Measurements from ENCODE around the gene RNF167.
A peak's percentile ranks its signal among the peaks of the same experiment; 100 is the strongest.

RNF167 gene

DNA sequence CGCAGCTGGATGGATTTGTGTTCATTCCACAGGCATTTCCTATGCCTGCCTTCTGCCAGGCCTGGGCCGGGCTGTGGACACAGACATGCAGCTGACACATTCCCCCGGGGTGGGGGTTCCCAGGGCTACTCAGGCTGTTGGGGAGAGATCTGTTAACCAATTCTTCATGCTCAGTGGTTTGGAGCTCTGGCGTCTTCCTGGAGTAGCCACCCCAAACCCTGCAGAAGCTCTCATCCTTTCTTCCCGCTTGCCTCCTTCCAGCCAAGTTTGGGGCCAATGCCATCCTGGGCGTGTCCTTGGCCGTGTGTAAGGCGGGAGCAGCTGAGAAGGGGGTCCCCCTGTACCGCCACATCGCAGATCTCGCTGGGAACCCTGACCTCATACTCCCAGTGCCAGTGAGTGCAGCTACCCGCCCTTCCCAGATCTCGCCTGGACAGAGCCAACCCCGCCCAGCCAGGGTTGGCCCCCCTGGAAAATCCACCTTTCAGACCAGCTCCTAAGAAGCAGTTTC, 13.4 kb downstream of the RNF167 start:
- no peak for DNase-seq (ENCODE audit: low read depth)

- no peak for DNase-seq (ENCODE audit: low read depth)
Observed at GRCh38 chr17:4955091-4955490, 15.0 kb downstream of the RNF167 start.

DNA sequence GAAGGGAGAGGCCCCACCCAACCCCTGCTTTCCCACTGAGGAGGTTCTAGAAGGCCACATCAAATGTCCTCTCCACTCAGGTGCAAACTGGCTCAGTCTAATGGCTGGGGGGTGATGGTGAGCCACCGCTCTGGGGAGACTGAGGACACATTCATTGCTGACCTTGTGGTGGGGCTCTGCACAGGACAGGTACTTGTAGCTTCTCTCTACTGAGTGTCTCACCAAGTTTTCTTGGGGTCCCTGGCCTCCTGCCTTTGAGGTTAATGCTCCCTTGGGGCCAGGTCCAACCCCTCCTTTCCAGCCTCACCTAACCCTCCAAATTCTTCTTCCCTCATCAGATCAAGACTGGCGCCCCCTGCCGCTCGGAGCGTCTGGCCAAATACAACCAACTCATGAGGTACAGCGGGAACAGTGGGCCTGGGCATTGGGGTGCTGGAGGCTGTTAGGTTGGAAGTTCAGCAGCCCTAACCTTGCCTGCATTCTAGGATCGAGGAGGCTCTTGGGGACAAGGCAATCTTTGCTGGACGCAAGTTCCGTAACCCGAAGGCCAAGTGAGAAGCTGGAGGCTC, 16.5 kb downstream of the RNF167 start:
- DNase-seq (ENCODE audit: low read depth): peak; percentile 23

DNA sequence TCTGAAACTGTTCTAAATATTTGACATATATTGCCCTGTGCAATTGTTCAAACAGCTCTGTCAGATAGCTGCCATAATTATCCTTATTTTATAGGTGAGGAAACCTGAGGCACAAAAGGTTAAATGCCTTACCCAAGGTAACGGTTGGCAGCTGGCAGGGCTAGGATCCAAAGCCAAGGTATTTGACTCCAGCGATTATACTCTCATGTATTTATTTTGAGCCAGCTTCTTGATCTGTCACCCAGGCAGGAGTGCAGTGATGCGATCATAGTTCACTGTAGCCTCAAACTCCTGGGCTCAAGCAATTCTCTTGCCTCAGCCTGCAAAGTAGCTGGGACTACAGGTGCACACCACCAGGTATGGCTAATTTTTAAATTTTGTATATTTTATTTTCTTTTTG, 18.0 kb downstream of the RNF167 start:
- DNase-seq (ENCODE audit: low read depth): no peak

GRCh38 chr17:4959261-4959965, 19.3 kb downstream of the RNF167 start:
- no peak for DNase-seq (ENCODE audit: low read depth)

GRCh38 chr17:4960279-4960922, 20.3 kb downstream of the RNF167 start:
- DNase-seq (ENCODE audit: low read depth): no peak

- DNase-seq (ENCODE audit: low read depth): no peak
Observed at GRCh38 chr17:4965311-4965986, 25.4 kb downstream of the RNF167 start.

- DNase-seq (ENCODE audit: low read depth): peak; percentile 83
Observed at GRCh38 chr17:4966844-4967538, 26.9 kb downstream of the RNF167 start.

DNA sequence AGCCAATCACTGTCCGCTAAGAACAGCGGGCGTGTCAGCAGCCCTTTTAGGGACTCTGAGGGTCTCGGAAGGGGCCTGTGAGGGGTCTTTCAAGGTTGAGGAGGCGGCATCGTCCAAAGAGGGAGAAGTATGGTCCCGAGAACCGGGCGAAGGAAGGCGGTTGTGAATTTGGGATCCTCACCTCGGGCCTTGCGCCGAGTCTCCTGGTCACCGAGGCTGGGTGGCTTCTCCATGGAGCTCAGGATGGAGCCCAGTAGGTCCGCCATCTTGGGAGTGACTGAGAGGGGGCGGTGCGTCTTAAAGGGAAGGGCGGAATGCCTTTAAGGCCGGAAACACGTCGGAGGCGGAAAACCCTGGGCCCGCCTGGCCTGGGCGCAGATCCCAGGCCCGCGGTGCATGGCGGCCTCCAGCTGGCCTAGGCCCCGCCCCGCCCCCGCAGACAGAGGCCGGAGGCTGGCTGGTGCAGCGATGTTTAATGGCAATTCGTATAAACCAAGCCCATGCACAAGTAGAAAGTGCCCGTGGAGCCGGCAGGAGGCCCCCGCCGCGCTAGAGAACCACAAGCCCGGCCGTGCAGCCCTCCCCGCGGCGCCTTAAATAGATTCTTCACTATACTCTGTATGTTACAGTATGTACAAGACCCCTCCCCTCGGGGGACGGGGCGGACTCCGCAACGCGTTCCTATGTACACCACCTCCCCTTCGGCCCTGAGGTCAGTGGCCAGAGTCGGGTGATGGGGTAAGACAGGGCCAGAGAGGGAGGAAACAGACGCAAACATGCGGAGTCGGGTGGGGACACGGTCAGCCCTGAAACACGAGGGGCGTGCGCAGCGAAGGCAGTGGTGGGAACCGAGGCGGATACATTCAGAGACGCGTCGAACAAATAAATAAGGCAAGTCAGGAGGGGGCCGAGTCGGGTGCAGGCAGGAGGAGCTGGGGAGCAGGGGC, 27.7 kb downstream of the RNF167 start, which contains the start of gene SPAG7:
Gene SPAG7, minus strand, starts transcription at position 279 of the 947 bp plus-strand sequence. Its CDS starts 13 bp downstream, at position 266.
- DNase-seq (ENCODE audit: low read depth): peak; percentile 87

GRCh38 chr17:4968486-4969046, 28.5 kb downstream of the RNF167 start:
- DNase-seq (ENCODE audit: low read depth): peak; percentile 26

DNA sequence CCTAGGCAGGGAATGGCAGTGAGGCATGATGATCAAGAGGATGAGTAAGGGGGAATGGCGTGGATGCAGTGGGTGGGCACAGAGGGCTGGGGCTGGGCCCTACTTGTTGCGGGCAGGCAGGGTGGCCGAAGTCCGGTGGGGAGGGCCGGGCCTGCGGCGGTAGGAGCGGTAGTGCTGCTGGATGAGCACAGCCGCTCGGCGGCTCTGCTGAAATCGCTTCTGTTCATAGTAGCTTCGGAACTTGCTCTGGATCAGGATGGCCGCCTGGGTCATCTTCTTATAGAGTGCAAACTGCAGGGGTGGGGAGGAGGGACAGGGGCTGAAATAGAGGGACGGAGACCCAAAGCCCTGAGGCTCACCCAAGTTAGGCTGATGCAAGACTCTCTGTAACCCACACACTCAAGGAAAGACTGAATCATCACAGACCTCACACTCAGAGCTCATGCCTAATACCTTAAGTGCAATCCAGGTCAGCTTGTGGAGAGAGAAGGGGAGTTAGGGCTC, 29.0 kb downstream of the RNF167 start:
- DNase-seq (ENCODE audit: low read depth): peak; percentile 39

- no peak for DNase-seq (ENCODE audit: low read depth)
Observed at GRCh38 chr17:4969551-4970173, 29.6 kb downstream of the RNF167 start.

- no peak for DNase-seq (ENCODE audit: low read depth)
Observed at GRCh38 chr17:4970273-4970672, 30.2 kb downstream of the RNF167 start.

- DNase-seq (ENCODE audit: low read depth): no peak
Observed at GRCh38 chr17:4971826-4972225, 31.8 kb downstream of the RNF167 start.

GRCh38 chr17:4972322-4972721, 32.3 kb downstream of the RNF167 start:
- no peak for DNase-seq (ENCODE audit: low read depth)

GRCh38 chr17:4972752-4973151, 32.7 kb downstream of the RNF167 start:
- no peak for DNase-seq (ENCODE audit: low read depth)

- DNase-seq (ENCODE audit: low read depth): no peak
Observed at GRCh38 chr17:4973256-4974114, 33.4 kb downstream of the RNF167 start.

- no peak for DNase-seq (ENCODE audit: low read depth)
Observed at GRCh38 chr17:4974115-4974670, 34.1 kb downstream of the RNF167 start.

All from activated T-helper 9 cell treated with anti-CD3 and anti-CD28 coated beads, Interleukin-2, amount 50 U/mL, for 16 hours (primary cell).